HepG2 (cell line): Measurements from ENCODE around the gene NOXO1. TPM values are rescaled to one million over a fixed set of nuclear protein-coding genes. Genes with fewer than 3 reads are reported as not detected.

Experiments
- AKAP8 ChIP-seq: sonication (generic); formaldehyde crosslinking; IDR thresholded peaks from 2 replicates; pipeline ENCODE4 v1.5.1; 2020; ENCODE audit warnings: mild to moderate bottlenecking, missing genetic modification reagents
- ARHGAP35 ChIP-seq: sonication (generic); formaldehyde crosslinking; IDR thresholded peaks from 2 replicates; pipeline ENCODE4 v1.9.0; 2022; ENCODE audit warnings: mild to moderate bottlenecking, inconsistent platforms, moderate library complexity, missing genetic modification reagents, borderline replicate concordance
- ARID3A ChIP-seq: IDR thresholded peaks from 2 replicates; pipeline ENCODE4 v1.6.1; 2012; ENCODE audit warnings: low read depth, low read length, improper control_type of control experiment
- GATA4 ChIP-seq: sonication (generic); IDR thresholded peaks from 2 replicates; pipeline ENCODE4 v1.6.1; 2016; ENCODE audit warnings: antibody characterized with exemption, low read depth, borderline replicate concordance
- GATAD2A ChIP-seq: IDR thresholded peaks from 2 replicates; pipeline ENCODE4 v1.6.1; 2016
- GPBP1L1 ChIP-seq: sonication (generic); formaldehyde crosslinking; IDR thresholded peaks from 2 replicates; pipeline ENCODE4 v1.5.0; 2020; ENCODE audit warnings: mild to moderate bottlenecking, missing genetic modification reagents
- MYC ChIP-seq: sonication (generic); formaldehyde crosslinking; IDR thresholded peaks from 2 replicates; pipeline ENCODE4 v1.9.0; 2021; ENCODE audit warnings: missing genetic modification reagents, borderline replicate concordance
- PHF21A ChIP-seq: sonication (generic); formaldehyde crosslinking; IDR thresholded peaks from 2 replicates; pipeline ENCODE4 v1.5.0; 2020; ENCODE audit warnings: mild to moderate bottlenecking, missing genetic modification reagents
- TFAP4 ChIP-seq: sonication (generic); IDR thresholded peaks from 2 replicates; pipeline ENCODE4 v1.6.1; 2016; ENCODE audit warnings: low read depth, borderline replicate concordance
- ZNF333 ChIP-seq: sonication (generic); formaldehyde crosslinking; IDR thresholded peaks from 2 replicates; pipeline ENCODE4 v1.4.0; 2020; ENCODE audit warnings: mild to moderate bottlenecking, missing genetic modification reagents, borderline replicate concordance
- ZNF350 ChIP-seq: sonication (generic); formaldehyde crosslinking; IDR thresholded peaks from 2 replicates; pipeline ENCODE4 v1.4.0; 2020; ENCODE audit warnings: mild to moderate bottlenecking, low read depth, missing genetic modification reagents, borderline replicate concordance
- ZNF503 ChIP-seq: sonication (generic); formaldehyde crosslinking; IDR thresholded peaks from 2 replicates; pipeline ENCODE4 v1.4.0; 2020; ENCODE audit warnings: missing genetic modification reagents
- ZNF512B ChIP-seq: sonication (generic); formaldehyde crosslinking; IDR thresholded peaks from 2 replicates; pipeline ENCODE4 v1.5.1; 2020; ENCODE audit warnings: missing genetic modification reagents, mild to moderate bottlenecking, borderline replicate concordance
- polyA plus RNA-seq, 8 experiments: library from polyadenylated mRNA; depleted of rRNA in 3 of 8; stranded (reverse) in 7 of 8; unstranded in 1 of 8; fragments of >200 nt; fragmentation: Illumina TruSeq in 4 of 8; extraction: Trizol in 4 of 8; gene quantifications; 2 replicates each; pipeline versions ENCODE4 v1.2.1 to v1.2.3, GENCODE V29; 2011 to 2016; ENCODE audit warnings: low read depth in 4 of 8, missing spikeins in 1 of 8, mixed read lengths in 1 of 8; ENCODE audit not compliant: insufficient read depth in 1 of 8
- total RNA-seq, 5 experiments: library from RNA; depleted of rRNA; stranded (reverse); fragments of >200 nt; fragmentation: Illumina TruSeq; extraction: Trizol; gene quantifications; 2 replicates each; pipeline ENCODE4 v1.2.3, GENCODE V29; 2016; ENCODE audit warnings: low read depth in 1 of 5

NOXO1 gene
- total and polyA plus RNA-seq, 2 of the 13 experiments (the other 11 are each of a cell fraction or from before 2014, with no cell fraction given) = 0.69 to 1.4 TPM

GRCh38 chr16:1942047-1942809 lies 39.0 kb downstream of the NOXO1 start (continued):
- TF ChIP-seq GPBP1L1 (CRISPR knock-in tag) = no peak
- TF ChIP-seq TFAP4 = peak; percentile 38; the same call in 1 of the 2 replicates
- no peak for TF ChIP-seq GATAD2A (CRISPR knock-in tag)
- TF ChIP-seq ZNF333 = no peak
- no peak for TF ChIP-seq PHF21A (CRISPR knock-in tag)
- TF ChIP-seq AKAP8 (CRISPR knock-in tag) = no peak
- TF ChIP-seq MYC (CRISPR knock-in tag) = no peak
- no peak for TF ChIP-seq ZNF350
- no peak for TF ChIP-seq ARHGAP35 (CRISPR knock-in tag)
- TF ChIP-seq GATA4 = no peak
- no peak for TF ChIP-seq ARID3A
- 0 out of 2 replicates have a peak, but pooled peaks have one; percentile 19 for TF ChIP-seq ZNF503
- 0 out of 2 replicates have a peak, but pooled peaks have one; percentile 10 for TF ChIP-seq ZNF512B (CRISPR knock-in tag)
